Type B pancreatic cell (in vitro differentiated cells): ENCODE results near the gene GDF11. TPM values are rescaled to one million over a fixed set of nuclear protein-coding genes. Genes with fewer than 3 reads are reported as not detected.

Experiments used
- DNase-seq: peaks from one replicate; pipeline ENCODE4 v3.0.0; 2021; ENCODE audit warnings: mixed read lengths; ENCODE audit not compliant: unreplicated experiment; ENCODE audit errors: extremely low spot score
- H3K27ac Mint-ChIP-seq: 2 replicates; pipeline ENCODE4 v1.8.0; 2021; ENCODE audit warnings: mild to moderate bottlenecking, mixed read lengths
- H3K27me3 Mint-ChIP-seq: 2 replicates; pipeline ENCODE4 v1.8.0; 2021; ENCODE audit warnings: mixed read lengths
- H3K36me3 Mint-ChIP-seq: 2 replicates; pipeline ENCODE4 v1.8.0; 2021; ENCODE audit warnings: mixed read lengths
- H3K4me1 Mint-ChIP-seq: one replicate; pipeline ENCODE4 v1.8.0; 2021; ENCODE audit warnings: mixed read lengths; ENCODE audit not compliant: unreplicated experiment
- H3K4me3 Mint-ChIP-seq: 2 replicates; pipeline ENCODE4 v1.8.0; 2021; ENCODE audit warnings: mild to moderate bottlenecking, mixed read lengths
- H3K9me3 Mint-ChIP-seq: 2 replicates; pipeline ENCODE4 v1.8.0; 2021; ENCODE audit warnings: mixed read lengths
- total RNA-seq: library from RNA; stranded (reverse); gene quantifications from 2 replicates; pipeline ENCODE4 v1.2.1, GENCODE V29; 2021; ENCODE audit warnings: low replicate concordance
- TF ChIP-seq, protein P1 (sequence below): fragments of 200-600 bp; sonication (generic); conservative IDR thresholded peaks from 2 replicates; pipeline ENCODE4 v1.5.0; 2021; ENCODE audit warnings: antibody characterized with exemption, mild to moderate bottlenecking

GDF11 gene
- total RNA-seq, 1 donor from 2014 or later: 40.1 TPM

DNA sequence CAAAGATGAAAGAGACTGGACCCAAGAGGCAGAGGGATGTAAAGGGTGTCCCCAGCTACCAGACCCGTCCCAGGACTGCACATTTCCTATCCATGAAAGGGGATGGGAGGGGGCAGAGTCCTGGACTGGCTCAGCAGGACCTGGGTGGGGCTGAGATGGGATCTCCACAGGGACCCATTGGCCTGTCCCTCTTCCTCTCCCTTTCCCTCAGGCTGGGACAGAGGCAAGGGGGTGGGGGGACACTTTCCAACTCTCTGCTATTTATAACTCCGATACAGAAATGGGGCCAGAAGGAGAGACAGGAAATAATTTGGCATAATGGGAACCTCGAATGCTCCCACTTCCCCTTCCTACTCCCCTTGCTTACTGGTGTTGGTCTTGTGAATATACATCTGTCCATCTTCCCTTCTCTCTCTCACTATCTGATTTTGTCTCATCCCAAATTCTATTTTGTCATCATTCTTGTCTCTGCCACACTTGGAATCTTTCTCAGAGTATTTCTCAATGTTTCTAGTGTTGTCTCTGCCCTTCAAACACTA, 34.2 kb upstream of the GDF11 start:
- Mint-ChIP-seq H3K36me3 (no peaks in the 10 kb centered on the region), H3K27ac (no peak overlapping the region), H3K4me1 (peaks cover 20% of the 10 kb centered on the region), H3K27me3 (peaks cover 87% of the 10 kb centered on the region), H3K9me3 (no peaks in the 10 kb centered on the region), H3K4me3 (peak overlapping the region; percentile 88)
- no peak for DNase-seq
- TF ChIP-seq, protein P1, sequence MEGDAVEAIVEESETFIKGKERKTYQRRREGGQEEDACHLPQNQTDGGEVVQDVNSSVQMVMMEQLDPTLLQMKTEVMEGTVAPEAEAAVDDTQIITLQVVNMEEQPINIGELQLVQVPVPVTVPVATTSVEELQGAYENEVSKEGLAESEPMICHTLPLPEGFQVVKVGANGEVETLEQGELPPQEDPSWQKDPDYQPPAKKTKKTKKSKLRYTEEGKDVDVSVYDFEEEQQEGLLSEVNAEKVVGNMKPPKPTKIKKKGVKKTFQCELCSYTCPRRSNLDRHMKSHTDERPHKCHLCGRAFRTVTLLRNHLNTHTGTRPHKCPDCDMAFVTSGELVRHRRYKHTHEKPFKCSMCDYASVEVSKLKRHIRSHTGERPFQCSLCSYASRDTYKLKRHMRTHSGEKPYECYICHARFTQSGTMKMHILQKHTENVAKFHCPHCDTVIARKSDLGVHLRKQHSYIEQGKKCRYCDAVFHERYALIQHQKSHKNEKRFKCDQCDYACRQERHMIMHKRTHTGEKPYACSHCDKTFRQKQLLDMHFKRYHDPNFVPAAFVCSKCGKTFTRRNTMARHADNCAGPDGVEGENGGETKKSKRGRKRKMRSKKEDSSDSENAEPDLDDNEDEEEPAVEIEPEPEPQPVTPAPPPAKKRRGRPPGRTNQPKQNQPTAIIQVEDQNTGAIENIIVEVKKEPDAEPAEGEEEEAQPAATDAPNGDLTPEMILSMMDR: no peak

DNA sequence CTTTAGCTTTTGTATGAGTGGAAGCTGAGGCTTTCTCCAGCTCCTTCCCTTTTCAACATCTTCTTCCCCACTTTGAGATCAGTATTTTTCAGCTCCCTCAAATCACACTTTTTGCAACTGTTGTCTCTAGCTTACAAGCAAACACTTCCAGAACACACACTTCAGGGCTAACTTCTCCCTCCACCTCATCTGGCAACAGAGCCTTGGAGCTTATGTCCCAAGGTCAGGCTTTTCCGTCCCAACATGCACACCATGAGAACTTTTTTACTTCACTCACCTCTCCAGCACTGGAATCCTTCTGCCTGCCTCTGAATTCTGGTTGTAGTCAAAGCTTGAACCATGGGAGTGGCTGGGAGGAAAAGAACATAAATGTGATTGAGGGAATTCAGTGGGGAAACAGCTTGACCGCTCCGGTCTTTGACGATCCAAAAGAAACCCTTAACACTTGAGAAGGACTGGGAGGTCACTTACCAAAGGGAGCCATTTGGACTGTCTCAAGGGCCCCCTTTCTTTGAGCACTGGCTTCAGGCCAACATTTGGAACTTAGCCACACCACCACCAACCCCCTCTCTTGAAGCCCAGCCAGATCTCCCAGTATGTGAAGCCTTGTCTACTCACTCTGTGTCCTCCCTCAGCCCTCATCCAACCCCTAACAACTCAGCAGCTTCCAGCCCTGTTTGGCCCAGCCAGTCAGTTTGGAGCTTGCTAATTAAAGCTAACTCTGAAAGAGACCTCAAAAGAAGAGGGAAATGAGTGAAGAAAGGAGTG, 31.0 kb upstream of the GDF11 start:
- Mint-ChIP-seq H3K4me3 (no peak overlapping the region), H3K4me1 (peaks cover 25% of the 10 kb centered on the region), H3K36me3 (no peaks in the 10 kb centered on the region), H3K9me3 (no peaks in the 10 kb centered on the region), H3K27ac (no peak overlapping the region), H3K27me3 (peaks cover 71% of the 10 kb centered on the region)
- no peak for DNase-seq
- TF ChIP-seq, protein P1: no peak

DNA sequence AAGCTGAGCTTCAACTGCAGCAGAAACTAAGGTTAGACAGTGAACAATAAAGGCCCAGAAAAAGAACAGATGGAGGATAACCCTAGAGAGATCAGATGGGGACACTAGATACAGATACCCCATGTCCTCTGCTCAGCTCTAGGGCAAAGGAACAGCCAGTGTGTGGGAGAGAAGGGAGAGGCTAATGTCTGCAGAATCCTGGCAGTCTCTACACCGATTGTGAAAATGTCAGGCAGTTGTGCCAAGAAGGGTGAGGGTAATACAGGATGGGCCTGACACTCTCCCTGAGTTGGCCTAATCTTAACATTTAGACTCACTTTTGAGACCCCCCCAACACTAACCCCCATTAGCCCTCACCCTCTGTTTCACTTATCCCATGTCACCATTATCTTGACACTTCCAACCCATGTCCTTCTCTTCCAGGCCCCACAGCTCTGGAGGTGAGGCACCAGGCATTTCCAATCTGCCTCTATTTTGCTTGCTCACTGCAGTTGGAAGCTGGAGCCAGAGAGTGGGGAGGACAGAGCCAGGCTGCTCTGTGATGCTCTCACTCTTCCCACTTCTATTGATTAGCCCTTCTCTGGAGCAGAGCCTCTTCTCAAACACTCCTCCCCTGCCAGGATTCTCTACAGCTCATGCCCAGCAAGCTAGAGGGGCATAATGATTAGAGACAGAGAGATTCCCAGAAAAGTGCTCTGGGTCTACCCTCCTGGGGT, 30.1 kb upstream of the GDF11 start:
- Mint-ChIP-seq H3K9me3 (no peaks in the 10 kb centered on the region), H3K4me3 (no peak overlapping the region), H3K4me1 (peaks cover 30% of the 10 kb centered on the region), H3K27me3 (peaks cover 65% of the 10 kb centered on the region), H3K27ac (no peak overlapping the region), H3K36me3 (no peaks in the 10 kb centered on the region)
- TF ChIP-seq, protein P1: no peak
- no peak for DNase-seq

DNA sequence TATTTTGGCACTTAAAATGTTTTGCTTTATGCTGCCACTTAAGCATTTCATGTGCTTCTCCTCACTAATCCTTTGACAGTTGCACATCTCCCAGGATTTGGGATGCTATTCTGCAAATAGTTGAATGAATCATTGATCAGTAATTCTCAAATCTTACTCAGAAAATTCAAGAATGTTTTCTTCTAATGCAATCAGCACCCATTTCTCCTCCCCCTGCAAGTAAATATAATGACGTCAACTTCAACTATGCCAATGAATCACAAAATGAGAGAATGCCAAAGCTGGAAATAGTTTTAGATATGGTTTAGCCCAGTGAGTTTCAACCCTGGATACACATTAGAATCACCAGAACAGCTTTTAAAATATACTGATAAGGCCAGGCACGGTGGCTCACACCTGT, 29.2 kb upstream of the GDF11 start:
- Mint-ChIP-seq H3K4me1 (peaks cover 31% of the 10 kb centered on the region), H3K27ac (no peak overlapping the region), H3K27me3 (peaks cover 56% of the 10 kb centered on the region), H3K4me3 (peak overlapping the region; percentile 32), H3K36me3 (no peaks in the 10 kb centered on the region), H3K9me3 (no peaks in the 10 kb centered on the region)
- no peak for DNase-seq
- TF ChIP-seq, protein P1: no peak

DNA sequence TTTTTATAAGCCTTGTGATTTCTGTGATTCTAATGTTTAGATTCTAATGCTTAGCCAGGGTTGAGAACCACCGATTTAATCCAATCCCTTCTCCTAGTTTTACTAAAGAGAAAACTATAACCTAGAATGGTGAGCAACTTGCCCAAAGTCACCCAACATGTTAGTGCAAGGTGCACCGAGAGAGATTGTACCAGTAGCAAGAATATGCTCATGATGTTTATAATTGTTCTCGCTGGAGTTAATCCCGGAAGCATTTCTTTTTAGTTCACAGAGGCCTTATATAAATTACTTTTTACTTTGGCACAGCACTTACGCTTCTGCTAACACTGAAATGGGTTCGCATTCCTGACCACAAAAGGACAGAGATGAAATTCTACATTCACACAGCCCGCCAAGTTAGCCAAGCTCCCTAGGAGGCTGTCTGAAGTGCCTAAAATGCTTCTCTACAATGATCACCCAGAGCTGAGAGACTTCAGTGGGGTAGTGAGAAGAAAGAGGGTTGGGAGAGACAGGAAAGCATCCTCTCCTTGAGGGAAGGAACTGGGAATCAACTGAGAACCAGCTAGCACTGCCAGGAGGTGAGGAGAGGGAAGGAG, 27.7 kb upstream of the GDF11 start:
- Mint-ChIP-seq H3K27me3 (peaks cover 41% of the 10 kb centered on the region), H3K36me3 (no peaks in the 10 kb centered on the region), H3K4me1 (peaks cover 31% of the 10 kb centered on the region), H3K27ac (peak overlapping the region; percentile 95), H3K4me3 (peak overlapping the region; percentile 94), H3K9me3 (no peaks in the 10 kb centered on the region)
- no peak for DNase-seq
- TF ChIP-seq, protein P1: no peak
